Stomach (tissue), 4 donors: Measurements from ENCODE around the gene RNASEL.

ENCODE experiments used
- POLR2AphosphoS5 ChIP-seq, 3 donors: sonication (generic); formaldehyde crosslinking; IDR thresholded peaks; one replicate each; pipeline ENCODE4 v1.6.1; 2016; ENCODE audit warnings: antibody characterized with exemption in 3 of 3
- TF ChIP-seq, protein P1 (sequence below), 7 experiments: fragments of 450-650 bp in 4 of 7; fragments of 200-600 bp in 3 of 7; sonication (generic) in 3 of 7; IDR thresholded peaks; one replicate each; pipeline ENCODE4 v1.5.1; 2016 to 2019; ENCODE audit warnings: antibody characterized with exemption in 7 of 7, control low read depth in 2 of 7, mild to moderate bottlenecking in 1 of 7

DNA sequence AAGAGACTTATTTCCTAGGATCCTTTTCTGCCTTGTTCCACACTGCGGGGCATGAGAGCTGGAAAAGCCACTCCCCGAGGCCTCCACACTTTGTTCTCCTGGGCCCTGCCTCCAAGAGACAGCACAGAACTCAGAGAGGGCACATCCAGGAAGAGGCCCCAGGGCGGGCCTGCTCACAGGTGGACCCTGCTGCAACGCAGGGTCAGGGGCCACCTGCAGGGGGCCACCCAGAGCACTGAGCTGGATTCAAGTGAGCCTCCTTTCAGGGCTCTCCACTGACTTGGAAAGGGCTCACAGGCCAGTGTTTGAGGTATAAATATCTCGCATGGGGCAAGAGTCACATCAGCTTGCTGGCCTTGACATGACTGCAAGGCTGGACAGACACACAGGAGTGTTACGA lies 10.3 kb upstream of the RNASEL start:
- TF ChIP-seq, protein P1, sequence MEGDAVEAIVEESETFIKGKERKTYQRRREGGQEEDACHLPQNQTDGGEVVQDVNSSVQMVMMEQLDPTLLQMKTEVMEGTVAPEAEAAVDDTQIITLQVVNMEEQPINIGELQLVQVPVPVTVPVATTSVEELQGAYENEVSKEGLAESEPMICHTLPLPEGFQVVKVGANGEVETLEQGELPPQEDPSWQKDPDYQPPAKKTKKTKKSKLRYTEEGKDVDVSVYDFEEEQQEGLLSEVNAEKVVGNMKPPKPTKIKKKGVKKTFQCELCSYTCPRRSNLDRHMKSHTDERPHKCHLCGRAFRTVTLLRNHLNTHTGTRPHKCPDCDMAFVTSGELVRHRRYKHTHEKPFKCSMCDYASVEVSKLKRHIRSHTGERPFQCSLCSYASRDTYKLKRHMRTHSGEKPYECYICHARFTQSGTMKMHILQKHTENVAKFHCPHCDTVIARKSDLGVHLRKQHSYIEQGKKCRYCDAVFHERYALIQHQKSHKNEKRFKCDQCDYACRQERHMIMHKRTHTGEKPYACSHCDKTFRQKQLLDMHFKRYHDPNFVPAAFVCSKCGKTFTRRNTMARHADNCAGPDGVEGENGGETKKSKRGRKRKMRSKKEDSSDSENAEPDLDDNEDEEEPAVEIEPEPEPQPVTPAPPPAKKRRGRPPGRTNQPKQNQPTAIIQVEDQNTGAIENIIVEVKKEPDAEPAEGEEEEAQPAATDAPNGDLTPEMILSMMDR (IDR thresholded peaks at IDR 0.05) = peak in 1 of 7 experiments; percentile 7
- TF ChIP-seq POLR2AphosphoS5 (IDR thresholded peaks at IDR 0.05) = no peak
